Measurements from ENCODE around the gene INSIG1. TPM values are rescaled to one million over a fixed set of nuclear protein-coding genes. Genes with fewer than 3 reads are reported as not detected.

The INSIG1 gene
- total RNA-seq, 1 donor from 2014 or later = 55.7 TPM

DNA sequence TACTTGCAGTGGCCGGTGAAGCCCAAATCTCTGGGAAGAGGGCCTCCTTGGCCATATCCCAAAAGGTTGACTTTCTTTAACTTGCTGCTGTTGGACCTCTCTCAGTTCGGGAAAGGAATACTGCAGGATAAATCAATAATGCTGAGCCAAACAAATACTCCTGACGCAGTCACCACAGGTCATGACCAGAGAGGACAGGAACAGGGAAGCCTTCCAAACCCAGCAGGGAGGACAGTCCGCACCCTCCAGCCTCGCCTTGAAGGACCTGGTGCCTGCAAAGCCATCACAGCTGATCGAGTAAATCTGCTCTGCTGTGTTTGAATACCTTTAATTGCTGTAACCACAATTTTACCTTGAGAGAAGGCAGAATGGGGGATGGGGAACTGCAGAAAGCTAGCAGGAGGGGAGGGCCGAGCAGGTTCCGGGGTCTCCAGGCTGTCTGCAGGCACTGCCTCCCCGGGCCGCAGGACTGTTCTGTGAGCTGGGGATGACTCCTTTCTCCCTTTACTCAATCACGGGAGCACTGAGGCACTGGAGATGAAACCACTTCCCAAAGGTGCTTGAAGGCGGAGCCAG, 20.8 kb upstream of the INSIG1 start:
- no peak for TF ChIP-seq EZH2 (IDR thresholded peaks at IDR 0.05; ENCODE audit: insufficient read depth, low read length)
- TF ChIP-seq, protein P1, sequence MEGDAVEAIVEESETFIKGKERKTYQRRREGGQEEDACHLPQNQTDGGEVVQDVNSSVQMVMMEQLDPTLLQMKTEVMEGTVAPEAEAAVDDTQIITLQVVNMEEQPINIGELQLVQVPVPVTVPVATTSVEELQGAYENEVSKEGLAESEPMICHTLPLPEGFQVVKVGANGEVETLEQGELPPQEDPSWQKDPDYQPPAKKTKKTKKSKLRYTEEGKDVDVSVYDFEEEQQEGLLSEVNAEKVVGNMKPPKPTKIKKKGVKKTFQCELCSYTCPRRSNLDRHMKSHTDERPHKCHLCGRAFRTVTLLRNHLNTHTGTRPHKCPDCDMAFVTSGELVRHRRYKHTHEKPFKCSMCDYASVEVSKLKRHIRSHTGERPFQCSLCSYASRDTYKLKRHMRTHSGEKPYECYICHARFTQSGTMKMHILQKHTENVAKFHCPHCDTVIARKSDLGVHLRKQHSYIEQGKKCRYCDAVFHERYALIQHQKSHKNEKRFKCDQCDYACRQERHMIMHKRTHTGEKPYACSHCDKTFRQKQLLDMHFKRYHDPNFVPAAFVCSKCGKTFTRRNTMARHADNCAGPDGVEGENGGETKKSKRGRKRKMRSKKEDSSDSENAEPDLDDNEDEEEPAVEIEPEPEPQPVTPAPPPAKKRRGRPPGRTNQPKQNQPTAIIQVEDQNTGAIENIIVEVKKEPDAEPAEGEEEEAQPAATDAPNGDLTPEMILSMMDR (IDR thresholded peaks at IDR 0.05; ENCODE audit: insufficient read depth, low read depth, low read length) = no peak
- Histone ChIP-seq H4K20me1 (ENCODE audit: insufficient read depth, low read length) (no peaks in the 10 kb centered on the region), H2AFZ (ENCODE audit: low read depth, low read length) (no peak overlapping the region), H3K27ac (ENCODE audit: low read depth, low read length) (no peak overlapping the region), H3K4me3 (ENCODE audit: insufficient read depth, low read depth, low read length) (no peak overlapping the region), H3K4me1 (ENCODE audit: insufficient read depth, low read length) (peaks cover 3% of the 10 kb centered on the region), H3K36me3 (ENCODE audit: insufficient read depth, low read length) (no peaks in the 10 kb centered on the region), H3K4me2 (ENCODE audit: low read length) (no peak overlapping the region), H3K79me2 (ENCODE audit: insufficient read depth, low read length) (no peaks in the 10 kb centered on the region), H3K27me3 (ENCODE audit: insufficient read depth, low read length) (peaks cover 3% of the 10 kb centered on the region), H3K9me3 (ENCODE audit: insufficient read depth, low read depth, low read length) (no peaks in the 10 kb centered on the region), H3K9ac (ENCODE audit: low read length) (no peak overlapping the region)
- no peak overlapping the region for H3K4me3 Mint-ChIP-seq (ENCODE audit: unreplicated experiment)
- H3K9me3 Mint-ChIP-seq (ENCODE audit: unreplicated experiment) = no peaks in the 10 kb centered on the region
- no peak for FAIRE-seq
- H3K27me3 Mint-ChIP-seq (ENCODE audit: low read depth, unreplicated experiment) = peaks cover 30% of the 10 kb centered on the region
- DNase-seq (ENCODE audit: low read depth) = no peak
- H3K4me1 Mint-ChIP-seq (ENCODE audit: low read depth, unreplicated experiment) = peaks cover 6% of the 10 kb centered on the region
- no peaks in the 10 kb centered on the region for H3K36me3 Mint-ChIP-seq (ENCODE audit: low read depth, unreplicated experiment)
- no peak overlapping the region for H3K27ac Mint-ChIP-seq (ENCODE audit: unreplicated experiment)

DNA sequence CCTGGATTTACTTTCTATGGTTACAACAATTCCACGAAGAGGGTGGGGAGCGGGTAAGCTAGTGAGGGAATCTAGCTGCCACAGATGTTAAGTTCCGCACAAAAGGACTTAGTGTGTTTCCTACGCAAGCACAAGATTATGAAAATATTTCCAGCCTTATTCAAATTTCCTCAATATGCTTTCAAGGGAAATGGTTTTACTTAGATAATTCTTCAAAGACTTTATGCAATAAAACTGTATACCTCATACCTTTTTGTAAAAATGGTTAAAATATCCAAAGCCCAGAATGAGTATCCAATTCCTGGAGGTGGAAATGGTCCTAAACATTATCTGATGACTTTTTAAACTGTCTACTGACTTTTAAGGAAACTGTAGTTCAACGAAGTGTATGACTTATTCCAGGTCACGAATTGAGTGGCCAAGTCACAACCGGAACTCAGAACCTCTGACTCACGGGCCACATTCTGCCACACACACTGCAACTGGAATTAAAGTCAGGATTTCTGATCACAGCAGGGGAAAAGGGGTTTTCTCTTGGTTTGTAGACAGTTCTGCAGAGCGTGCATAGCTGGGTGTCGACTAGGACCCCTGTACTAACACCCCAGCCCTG, 20.2 kb upstream of the INSIG1 start:
- Mint-ChIP-seq H3K36me3 (ENCODE audit: low read depth, unreplicated experiment) (no peaks in the 10 kb centered on the region), H3K27me3 (ENCODE audit: low read depth, unreplicated experiment) (peaks cover 35% of the 10 kb centered on the region), H3K4me1 (ENCODE audit: low read depth, unreplicated experiment) (peaks cover 6% of the 10 kb centered on the region), H3K9me3 (ENCODE audit: unreplicated experiment) (no peaks in the 10 kb centered on the region), H3K27ac (ENCODE audit: unreplicated experiment) (no peak overlapping the region), H3K4me3 (ENCODE audit: unreplicated experiment) (no peak overlapping the region)
- no peak for FAIRE-seq
- Histone ChIP-seq H3K4me2 (ENCODE audit: low read length) (peak overlapping the region; percentile 31), H4K20me1 (ENCODE audit: insufficient read depth, low read length) (no peaks in the 10 kb centered on the region), H3K9me3 (ENCODE audit: insufficient read depth, low read depth, low read length) (no peaks in the 10 kb centered on the region), H3K27ac (ENCODE audit: low read depth, low read length) (no peak overlapping the region), H2AFZ (ENCODE audit: low read depth, low read length) (no peak overlapping the region), H3K4me3 (ENCODE audit: insufficient read depth, low read depth, low read length) (no peak overlapping the region), H3K36me3 (ENCODE audit: insufficient read depth, low read length) (no peaks in the 10 kb centered on the region), H3K79me2 (ENCODE audit: insufficient read depth, low read length) (no peaks in the 10 kb centered on the region), H3K9ac (ENCODE audit: low read length) (no peak overlapping the region), H3K27me3 (ENCODE audit: insufficient read depth, low read length) (peaks cover 3% of the 10 kb centered on the region), H3K4me1 (ENCODE audit: insufficient read depth, low read length) (peaks cover 3% of the 10 kb centered on the region)
- no peak for TF ChIP-seq EZH2 (IDR thresholded peaks at IDR 0.05; ENCODE audit: insufficient read depth, low read length)
- TF ChIP-seq, protein P1 (IDR thresholded peaks at IDR 0.05; ENCODE audit: insufficient read depth, low read depth, low read length) = no peak
- no peak for DNase-seq (ENCODE audit: low read depth)

DNA sequence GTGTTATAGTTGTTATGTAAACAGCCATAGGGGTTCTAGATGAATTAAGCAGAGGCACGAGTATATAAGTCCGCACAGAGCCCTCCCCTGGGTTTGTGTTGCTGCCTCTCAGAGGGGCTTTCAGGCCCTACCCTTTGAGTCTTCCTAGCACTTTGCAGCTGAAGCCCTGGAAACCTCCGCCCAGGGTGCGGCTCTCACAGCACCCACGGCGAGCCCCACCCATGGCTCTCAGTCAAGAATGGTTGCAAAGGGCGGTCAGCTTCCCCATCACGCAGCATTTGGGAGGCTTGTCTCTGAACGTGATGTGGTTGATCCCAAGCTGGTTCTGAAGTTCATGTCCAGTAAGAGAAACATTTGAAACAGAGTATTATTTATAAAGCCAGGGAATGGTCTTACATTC, 18.8 kb upstream of the INSIG1 start:
- peaks cover 3% of the 10 kb centered on the region for H3K27me3 ChIP-seq (ENCODE audit: insufficient read depth, low read length)
- no peak for DNase-seq (ENCODE audit: low read depth)
- no peak for TF ChIP-seq EZH2 (IDR thresholded peaks at IDR 0.05; ENCODE audit: insufficient read depth, low read length)
- TF ChIP-seq, protein P1 (IDR thresholded peaks at IDR 0.05; ENCODE audit: insufficient read depth, low read depth, low read length) = no peak
- Mint-ChIP-seq H3K4me1 (ENCODE audit: low read depth, unreplicated experiment) (peaks cover 6% of the 10 kb centered on the region), H3K9me3 (ENCODE audit: unreplicated experiment) (no peaks in the 10 kb centered on the region), H3K27ac (ENCODE audit: unreplicated experiment) (no peak overlapping the region), H3K36me3 (ENCODE audit: low read depth, unreplicated experiment) (no peaks in the 10 kb centered on the region), H3K4me3 (ENCODE audit: unreplicated experiment) (no peak overlapping the region), H3K27me3 (ENCODE audit: low read depth, unreplicated experiment) (peaks cover 29% of the 10 kb centered on the region)
- no peaks in the 10 kb centered on the region for H3K79me2 ChIP-seq (ENCODE audit: insufficient read depth, low read length)
- H3K4me2 ChIP-seq (ENCODE audit: low read length) = no peak overlapping the region
- no peak overlapping the region for H3K4me3 ChIP-seq (ENCODE audit: insufficient read depth, low read depth, low read length)
- H3K4me1 ChIP-seq (ENCODE audit: insufficient read depth, low read length) = peaks cover 3% of the 10 kb centered on the region
- no peaks in the 10 kb centered on the region for H3K9me3 ChIP-seq (ENCODE audit: insufficient read depth, low read depth, low read length)
- no peak overlapping the region for H3K9ac ChIP-seq (ENCODE audit: low read length)
- no peaks in the 10 kb centered on the region for H3K36me3 ChIP-seq (ENCODE audit: insufficient read depth, low read length)
- FAIRE-seq = no peak
- no peak overlapping the region for H3K27ac ChIP-seq (ENCODE audit: low read depth, low read length)
- H4K20me1 ChIP-seq (ENCODE audit: insufficient read depth, low read length) = no peaks in the 10 kb centered on the region
- no peak overlapping the region for H2AFZ ChIP-seq (ENCODE audit: low read depth, low read length)

All from astrocyte (in vitro differentiated cells and primary cell).